ENCODE results near the gene SPON1. TPM values are rescaled to one million over a fixed set of nuclear protein-coding genes. Genes with fewer than 3 reads are reported as not detected.

SPON1 gene
- total and polyA plus RNA-seq, 2 donors (not counting 1 experiment from before 2014, with no cell fraction given) = 0.30 TPM; not detected in 1

- no peaks in the 10 kb centered on the region for H3K9me3 ChIP-seq (ENCODE audit: control extremely low read depth in 1 of 3, control insufficient read depth in 2 of 3, insufficient read depth in 1 of 3, low read length in 2 of 3)
- Mint-ChIP-seq H3K4me1 (peaks cover 52% of the 10 kb centered on the region), H3K4me3 (peak overlapping the region; percentile 69), H3K9me3 (ENCODE audit: insufficient read depth) (no peaks in the 10 kb centered on the region), H3K27me3 (no peaks in the 10 kb centered on the region), H3K27ac (peak overlapping the region; percentile 75)
- DNase-seq (peak; percentile 52), ATAC-seq (ENCODE audit: low read depth) (peak; percentile 42)
- ChIA-PET POLR2A (no interaction called here), CTCF (no interaction called here)
- H3K36me3 ChIP-seq (replicated peaks in 1 of 2; ENCODE audit: control extremely low read depth in 1 of 2, control insufficient read depth in 1 of 2, extremely low read depth in 1 of 2, insufficient read depth in 2 of 2, low read length in 1 of 2) = peaks cover 1 to 8% of the 10 kb centered on the region in 2 experiments
- 0% methylated on average over 3 of the region's 6 CpGs for whole genome bisulfite sequencing (ENCODE audit: insufficient coverage)
- H3K4me2 ChIP-seq (replicated peaks; ENCODE audit: low read depth, low read length, poor library complexity, severe bottlenecking) = peak overlapping the region; percentile 58
- H3K4me3 ChIP-seq (ENCODE audit: control extremely low read depth in 1 of 5, extremely low read depth in 1 of 5, insufficient read depth in 1 of 5, low read depth in 2 of 5, low read length in 4 of 5) = peak overlapping the region in 1 of 5 experiments; percentile 8
- H3K4me1 ChIP-seq (ENCODE audit: control insufficient read depth in 2 of 2, insufficient read depth in 2 of 2, low read length in 2 of 2) = peaks cover 31 to 32% of the 10 kb centered on the region in 2 donors
- peak overlapping the region; percentile 2 to 60 for H3K27ac ChIP-seq (ENCODE audit: low read length in 2 of 2)
- no peak overlapping the region for H2AFZ ChIP-seq (ENCODE audit: insufficient read depth, low read depth, low read length, poor library complexity, severe bottlenecking)
- no peaks in the 10 kb centered on the region for H3K79me2 ChIP-seq (ENCODE audit: control insufficient read depth, insufficient read depth, low read length)
- intact Hi-C loops (cut with micrococcal nuclease) = no loop called here
- H3K27me3 ChIP-seq (replicated peaks in 1 of 4; ENCODE audit: control extremely low read depth in 1 of 4, control insufficient read depth in 3 of 4, insufficient read depth in 4 of 4, low read length in 3 of 4) = no peaks in the 10 kb centered on the region
- H4K20me1 ChIP-seq (ENCODE audit: control insufficient read depth, insufficient read depth, low read length, poor library complexity, severe bottlenecking) = peaks cover 10% of the 10 kb centered on the region
- no peak for TF ChIP-seq EZH2 (IDR thresholded peaks at IDR 0.05; ENCODE audit: borderline replicate concordance, insufficient read depth, low read depth, low read length, poor library complexity, severe bottlenecking)
- TF ChIP-seq CTCF (IDR thresholded peaks at IDR 0.05) = no peak
- peak overlapping the region; percentile 16 for H3K9ac ChIP-seq (ENCODE audit: low read length)
Measured at GRCh38 chr11:14270690-14271542, 308.4 kb downstream of the SPON1 start.

GRCh38 chr11:14273895-14274294 is 311.4 kb downstream of the SPON1 start:
- POLR2A ChIA-PET = no interaction called here
- Histone ChIP-seq H3K4me1 (ENCODE audit: control insufficient read depth in 2 of 2, insufficient read depth in 2 of 2, low read length in 2 of 2) (peaks cover 31 to 36% of the 10 kb centered on the region in 2 donors), H3K4me3 (ENCODE audit: control extremely low read depth in 1 of 5, extremely low read depth in 1 of 5, insufficient read depth in 1 of 5, low read depth in 2 of 5, low read length in 4 of 5) (no peak overlapping the region), H3K9ac (ENCODE audit: low read length) (no peak overlapping the region), H2AFZ (ENCODE audit: insufficient read depth, low read depth, low read length, poor library complexity, severe bottlenecking) (no peak overlapping the region), H4K20me1 (ENCODE audit: control insufficient read depth, insufficient read depth, low read length, poor library complexity, severe bottlenecking) (peaks cover 10% of the 10 kb centered on the region), H3K27me3 (replicated peaks in 1 of 4; ENCODE audit: control extremely low read depth in 1 of 4, control insufficient read depth in 3 of 4, insufficient read depth in 4 of 4, low read length in 3 of 4) (no peaks in the 10 kb centered on the region), H3K79me2 (ENCODE audit: control insufficient read depth, insufficient read depth, low read length) (no peaks in the 10 kb centered on the region), H3K36me3 (replicated peaks in 1 of 2; ENCODE audit: control extremely low read depth in 1 of 2, control insufficient read depth in 1 of 2, extremely low read depth in 1 of 2, insufficient read depth in 2 of 2, low read length in 1 of 2) (peaks cover 3 to 11% of the 10 kb centered on the region in 2 experiments), H3K4me2 (replicated peaks; ENCODE audit: low read depth, low read length, poor library complexity, severe bottlenecking) (no peak overlapping the region), H3K9me3 (ENCODE audit: control extremely low read depth in 1 of 3, control insufficient read depth in 2 of 3, insufficient read depth in 1 of 3, low read length in 2 of 3) (peaks cover 0 to 6% (median 0%) of the 10 kb centered on the region in 3 donors), H3K27ac (ENCODE audit: low read length in 2 of 2) (no peak overlapping the region)
- intact Hi-C loops (cut with micrococcal nuclease) = no loop called here
- DNase-seq = no peak
- H3K27me3 Mint-ChIP-seq = no peaks in the 10 kb centered on the region
- CTCF ChIA-PET = no interaction called here
- H3K9me3 Mint-ChIP-seq (ENCODE audit: insufficient read depth) = no peaks in the 10 kb centered on the region
- H3K27ac Mint-ChIP-seq = no peak overlapping the region
- ATAC-seq (ENCODE audit: low read depth) = no peak
- TF ChIP-seq EZH2 (IDR thresholded peaks at IDR 0.05; ENCODE audit: borderline replicate concordance, insufficient read depth, low read depth, low read length, poor library complexity, severe bottlenecking) (no peak), CTCF (IDR thresholded peaks at IDR 0.05) (no peak)
- 100% methylated on average over 2 of the region's 2 CpGs for WGBS (ENCODE audit: insufficient coverage)
- H3K4me3 Mint-ChIP-seq = no peak overlapping the region
- peaks cover 57% of the 10 kb centered on the region for H3K4me1 Mint-ChIP-seq

Data from B cell (primary cell).